HG02840 (cell line): ENCODE measurements around the gene RTN4IP1.
A peak's percentile ranks its signal among the peaks of the same experiment; 100 is the strongest.

Experiments used
- ATAC-seq: cut with Tn5 transposase; IDR thresholded peaks from one replicate; pipeline ENCODE4 v1.9.1; 2021; ENCODE audit warnings: mild to moderate bottlenecking, moderate library complexity, moderate number of reproducible peaks; ENCODE audit not compliant: unreplicated experiment, low FRiP score

RTN4IP1 gene

GRCh38 chr6:106629103-106629858 lies at the start of gene RTN4IP1, which contains the start of gene QRSL1:
Gene RTN4IP1, minus strand, starts transcription at chr6:106629498. Its CDS starts 477 bp downstream, at chr6:106629021.
Gene QRSL1, plus strand, starts transcription at chr6:106629578. Its CDS starts 104 bp downstream, at chr6:106629682.
- ATAC-seq = peak; percentile 74

- ATAC-seq = no peak
Measured at GRCh38 chr6:106677282-106677681, 48.0 kb upstream of the RTN4IP1 start.

GRCh38 chr6:106674541-106675229 lies 45.4 kb upstream of the RTN4IP1 start:
- no peak for ATAC-seq

- no peak for ATAC-seq
Measured at GRCh38 chr6:106671651-106672050, 42.4 kb upstream of the RTN4IP1 start.

- ATAC-seq = no peak
Measured at GRCh38 chr6:106670236-106670635, 40.9 kb upstream of the RTN4IP1 start.

- ATAC-seq = peak; percentile 28
Measured at GRCh38 chr6:106667022-106667402, 37.7 kb upstream of the RTN4IP1 start.

- peak; percentile 97 for ATAC-seq
Measured at GRCh38 chr6:106666282-106667021, 37.2 kb upstream of the RTN4IP1 start.

GRCh38 chr6:106662458-106662857 lies 33.2 kb upstream of the RTN4IP1 start:
- no peak for ATAC-seq

GRCh38 chr6:106659859-106660258 lies 30.6 kb upstream of the RTN4IP1 start:
- no peak for ATAC-seq

GRCh38 chr6:106658469-106658868 lies 29.2 kb upstream of the RTN4IP1 start:
- ATAC-seq = no peak

- peak; percentile 81 for ATAC-seq
Measured at GRCh38 chr6:106648651-106649308, 19.5 kb upstream of the RTN4IP1 start.

- ATAC-seq = no peak
Measured at GRCh38 chr6:106643061-106643460, 13.8 kb upstream of the RTN4IP1 start.

- ATAC-seq = no peak
Measured at GRCh38 chr6:106642476-106642875, 13.2 kb upstream of the RTN4IP1 start.

- no peak for ATAC-seq
Measured at GRCh38 chr6:106639812-106640211, 10.5 kb upstream of the RTN4IP1 start.

GRCh38 chr6:106637717-106638341 lies 8.5 kb upstream of the RTN4IP1 start:
- peak; percentile 76 for ATAC-seq

- peak; percentile 21 for ATAC-seq
Measured at GRCh38 chr6:106637051-106637716, 7.9 kb upstream of the RTN4IP1 start.

GRCh38 chr6:106634565-106634964 lies 5.3 kb upstream of the RTN4IP1 start:
- ATAC-seq = no peak

GRCh38 chr6:106631346-106631745 lies 2.0 kb upstream of the RTN4IP1 start:
- ATAC-seq = no peak

- ATAC-seq = no peak
Measured at GRCh38 chr6:106630366-106630765, 1.1 kb upstream of the RTN4IP1 start.

- no peak for ATAC-seq
Measured at GRCh38 chr6:106629859-106630163, 513 bp upstream of the RTN4IP1 start.
